Liver (tissue), 9 donors: Measurements from ENCODE around the gene KCNMB2. TPM values are rescaled to one million over a fixed set of nuclear protein-coding genes. Genes with fewer than 3 reads are reported as not detected.

Experiments
- DNase-seq: peaks from one replicate; pipeline ENCODE4 v3.0.0-alpha.2; 2017; ENCODE audit warnings: low spot score
- H3K27ac ChIP-seq, 2 donors: one replicate each; pipeline ENCODE4 v1.7.0; 2013; ENCODE audit warnings: inconsistent platforms in 2 of 2, low read length in 2 of 2, control low read depth in 1 of 2, low read depth in 1 of 2, mild to moderate bottlenecking in 1 of 2
- H3K27me3 ChIP-seq, 4 donors: one replicate each; pipeline versions ENCODE4 v1.6.1 to v1.7.0; 2013; ENCODE audit warnings: low read length in 3 of 4, inconsistent platforms in 1 of 4, mild to moderate bottlenecking in 1 of 4, moderate library complexity in 1 of 4; ENCODE audit not compliant: control insufficient read depth in 4 of 4, insufficient read depth in 4 of 4
- H3K36me3 ChIP-seq, 4 donors: one replicate each; pipeline versions ENCODE4 v1.6.1 to v1.7.0; 2013; ENCODE audit warnings: low read length in 3 of 4, mild to moderate bottlenecking in 3 of 4, low read depth in 1 of 4, moderate library complexity in 1 of 4; ENCODE audit not compliant: control insufficient read depth in 4 of 4, insufficient read depth in 3 of 4
- H3K4me1 ChIP-seq, 4 donors: one replicate each; pipeline versions ENCODE4 v1.6.1 to v1.7.0; 2013; ENCODE audit warnings: low read length in 3 of 4, mild to moderate bottlenecking in 3 of 4, moderate library complexity in 1 of 4; ENCODE audit not compliant: control insufficient read depth in 4 of 4, insufficient read depth in 4 of 4
- H3K4me3 ChIP-seq, 3 donors: one replicate each; pipeline versions ENCODE4 v1.6.1 to v1.7.0; 2013; ENCODE audit warnings: low read length in 3 of 3, control low read depth in 1 of 3, low read depth in 1 of 3, mild to moderate bottlenecking in 1 of 3
- H3K9ac ChIP-seq, 2 donors: one replicate each; pipeline ENCODE4 v1.7.0; 2013; ENCODE audit warnings: low read length in 2 of 2, mild to moderate bottlenecking in 2 of 2, moderate library complexity in 2 of 2, control low read depth in 1 of 2, low read depth in 1 of 2
- H3K9me3 ChIP-seq, 4 donors: one replicate each; pipeline versions ENCODE4 v1.6.1 to v1.7.0; 2013; ENCODE audit warnings: low read length in 3 of 4; ENCODE audit not compliant: control insufficient read depth in 4 of 4
- ATF3 ChIP-seq: IDR thresholded peaks from 2 replicates; pipeline ENCODE4 v1.6.1; 2016; ENCODE audit warnings: antibody characterized with exemption
- EGR1 ChIP-seq, 2 donors: IDR thresholded peaks; 2 replicates each; pipeline ENCODE4 v1.6.1; 2016 to 2018; ENCODE audit warnings: antibody characterized with exemption in 2 of 2, low read depth in 2 of 2
- FOXA1 ChIP-seq: IDR thresholded peaks from 2 replicates; pipeline ENCODE4 v1.6.1; 2016; ENCODE audit warnings: antibody characterized with exemption
- FOXA2 ChIP-seq: IDR thresholded peaks from 2 replicates; pipeline ENCODE4 v1.6.1; 2016; ENCODE audit warnings: antibody characterized with exemption
- GABPA ChIP-seq, 2 donors: IDR thresholded peaks in 1 of 2; conservative IDR thresholded peaks in 1 of 2; 2 replicates each; pipeline ENCODE4 v1.6.1; 2016; ENCODE audit warnings: antibody characterized with exemption in 2 of 2, mild to moderate bottlenecking in 1 of 2, moderate library complexity in 1 of 2
- HNF4A ChIP-seq, 2 donors: conservative IDR thresholded peaks; 2 replicates each; pipeline ENCODE4 v1.6.1; 2016; ENCODE audit warnings: antibody characterized with exemption in 2 of 2, mild to moderate bottlenecking in 2 of 2
- HNF4G ChIP-seq: IDR thresholded peaks from 2 replicates; pipeline ENCODE4 v1.6.1; 2016; ENCODE audit warnings: antibody characterized with exemption
- JUND ChIP-seq, 2 donors: IDR thresholded peaks; 2 replicates each; pipeline ENCODE4 v1.6.1; 2016; ENCODE audit warnings: antibody characterized with exemption in 2 of 2
- NR2F2 ChIP-seq: IDR thresholded peaks from 2 replicates; pipeline ENCODE4 v1.6.1; 2016; ENCODE audit warnings: antibody characterized with exemption
- RAD21 ChIP-seq, 2 donors: IDR thresholded peaks; 2 replicates each; pipeline ENCODE4 v1.6.1; 2016; ENCODE audit warnings: antibody characterized with exemption in 2 of 2, mild to moderate bottlenecking in 2 of 2
- RXRA ChIP-seq, 2 donors: IDR thresholded peaks; 2 replicates each; pipeline ENCODE4 v1.6.1; 2017 to 2018; ENCODE audit warnings: antibody characterized with exemption in 2 of 2, mild to moderate bottlenecking in 1 of 2
- SP1 ChIP-seq: IDR thresholded peaks from 2 replicates; pipeline ENCODE4 v1.6.1; 2018; ENCODE audit warnings: antibody characterized with exemption, mild to moderate bottlenecking
- TAF1 ChIP-seq: conservative IDR thresholded peaks from 2 replicates; pipeline ENCODE4 v1.6.1; 2016; ENCODE audit warnings: antibody characterized with exemption, mild to moderate bottlenecking
- YY1 ChIP-seq: IDR thresholded peaks from 2 replicates; pipeline ENCODE4 v1.6.1; 2016; ENCODE audit warnings: antibody characterized with exemption, mild to moderate bottlenecking
- WGBS: extraction: QIAGEN DNeasy Blood & Tissue Kit; methylation state at CpG from one replicate; pipeline ENCODE4 v1.1.7; 2013; 5-methylcytosine and 5-hydroxymethylcytosine counted together
- polyA plus RNA-seq, 2 donors: library from polyadenylated mRNA; stranded (reverse) in 1 of 2; unstranded in 1 of 2; fragments of 200-250 nt in 1 of 2; fragments of >200 nt in 1 of 2; fragmentation: Nextera tagmentation in 1 of 2; extraction: Ambion mirVana in 1 of 2; gene quantifications; one replicate each; pipeline versions ENCODE4 v1.2.1 to v1.2.3, GENCODE V29; 2013 to 2015
- total RNA-seq, 2 donors: library from RNA; depleted of rRNA; stranded (reverse); fragments of >200 nt; gene quantifications; one replicate each; pipeline ENCODE4 v1.2.3, GENCODE V29; 2014
- TF ChIP-seq, protein P1 (sequence below): IDR thresholded peaks from 2 replicates; pipeline ENCODE4 v1.6.1; 2016; ENCODE audit warnings: antibody characterized with exemption
- TF ChIP-seq, protein P2 (sequence below): IDR thresholded peaks from 2 replicates; pipeline ENCODE4 v1.6.1; 2016; ENCODE audit warnings: antibody characterized with exemption, mild to moderate bottlenecking
- TF ChIP-seq, protein P3 (sequence below): IDR thresholded peaks from 2 replicates; pipeline ENCODE4 v1.6.1; 2016; ENCODE audit warnings: antibody characterized with exemption
- TF ChIP-seq, protein P4 (sequence below): fragments of 150-350 bp; IDR thresholded peaks from 2 replicates; pipeline ENCODE4 v1.5.1; 2017; ENCODE audit warnings: improper control_type of control experiment, low read depth, low read length; ENCODE audit not compliant: missing input control
- donor health status: healthy.
- donor health status: healthy.
- donor health status: healthy.
- donor health status: healthy.
- donor health status: healthy.

Gene KCNMB2
- total and polyA plus RNA-seq, 4 donors, result 0.08 to 0.33 (median 0.16) TPM; not detected in 1

GRCh38 chr3:178603735-178604134 is 67.5 kb downstream of the KCNMB2 start:
- Histone ChIP-seq H3K4me3 (no peak overlapping the region), H3K27ac (no peak overlapping the region), H3K9me3 (no peaks in the 10 kb centered on the region), H3K36me3 (no peaks in the 10 kb centered on the region), H3K27me3 (no peaks in the 10 kb centered on the region), H3K9ac (no peak overlapping the region), H3K4me1 (no peaks in the 10 kb centered on the region)
- no peak for DNase-seq
- TF ChIP-seq YY1 (no peak), JUND (IDR thresholded peaks at IDR 0.05) (no peak), RXRA (IDR thresholded peaks at IDR 0.05) (no peak), HNF4A (conservative IDR thresholded peaks at IDR 0.05) (no peak), FOXA2 (no peak), FOXA1 (no peak), SP1 (no peak), ATF3 (no peak), HNF4G (no peak)
- TF ChIP-seq, protein P1, sequence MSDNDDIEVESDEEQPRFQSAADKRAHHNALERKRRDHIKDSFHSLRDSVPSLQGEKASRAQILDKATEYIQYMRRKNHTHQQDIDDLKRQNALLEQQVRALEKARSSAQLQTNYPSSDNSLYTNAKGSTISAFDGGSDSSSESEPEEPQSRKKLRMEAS, result no peak
- TF ChIP-seq, protein P2, sequence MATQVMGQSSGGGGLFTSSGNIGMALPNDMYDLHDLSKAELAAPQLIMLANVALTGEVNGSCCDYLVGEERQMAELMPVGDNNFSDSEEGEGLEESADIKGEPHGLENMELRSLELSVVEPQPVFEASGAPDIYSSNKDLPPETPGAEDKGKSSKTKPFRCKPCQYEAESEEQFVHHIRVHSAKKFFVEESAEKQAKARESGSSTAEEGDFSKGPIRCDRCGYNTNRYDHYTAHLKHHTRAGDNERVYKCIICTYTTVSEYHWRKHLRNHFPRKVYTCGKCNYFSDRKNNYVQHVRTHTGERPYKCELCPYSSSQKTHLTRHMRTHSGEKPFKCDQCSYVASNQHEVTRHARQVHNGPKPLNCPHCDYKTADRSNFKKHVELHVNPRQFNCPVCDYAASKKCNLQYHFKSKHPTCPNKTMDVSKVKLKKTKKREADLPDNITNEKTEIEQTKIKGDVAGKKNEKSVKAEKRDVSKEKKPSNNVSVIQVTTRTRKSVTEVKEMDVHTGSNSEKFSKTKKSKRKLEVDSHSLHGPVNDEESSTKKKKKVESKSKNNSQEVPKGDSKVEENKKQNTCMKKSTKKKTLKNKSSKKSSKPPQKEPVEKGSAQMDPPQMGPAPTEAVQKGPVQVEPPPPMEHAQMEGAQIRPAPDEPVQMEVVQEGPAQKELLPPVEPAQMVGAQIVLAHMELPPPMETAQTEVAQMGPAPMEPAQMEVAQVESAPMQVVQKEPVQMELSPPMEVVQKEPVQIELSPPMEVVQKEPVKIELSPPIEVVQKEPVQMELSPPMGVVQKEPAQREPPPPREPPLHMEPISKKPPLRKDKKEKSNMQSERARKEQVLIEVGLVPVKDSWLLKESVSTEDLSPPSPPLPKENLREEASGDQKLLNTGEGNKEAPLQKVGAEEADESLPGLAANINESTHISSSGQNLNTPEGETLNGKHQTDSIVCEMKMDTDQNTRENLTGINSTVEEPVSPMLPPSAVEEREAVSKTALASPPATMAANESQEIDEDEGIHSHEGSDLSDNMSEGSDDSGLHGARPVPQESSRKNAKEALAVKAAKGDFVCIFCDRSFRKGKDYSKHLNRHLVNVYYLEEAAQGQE, result no peak
- TF ChIP-seq, protein P3, sequence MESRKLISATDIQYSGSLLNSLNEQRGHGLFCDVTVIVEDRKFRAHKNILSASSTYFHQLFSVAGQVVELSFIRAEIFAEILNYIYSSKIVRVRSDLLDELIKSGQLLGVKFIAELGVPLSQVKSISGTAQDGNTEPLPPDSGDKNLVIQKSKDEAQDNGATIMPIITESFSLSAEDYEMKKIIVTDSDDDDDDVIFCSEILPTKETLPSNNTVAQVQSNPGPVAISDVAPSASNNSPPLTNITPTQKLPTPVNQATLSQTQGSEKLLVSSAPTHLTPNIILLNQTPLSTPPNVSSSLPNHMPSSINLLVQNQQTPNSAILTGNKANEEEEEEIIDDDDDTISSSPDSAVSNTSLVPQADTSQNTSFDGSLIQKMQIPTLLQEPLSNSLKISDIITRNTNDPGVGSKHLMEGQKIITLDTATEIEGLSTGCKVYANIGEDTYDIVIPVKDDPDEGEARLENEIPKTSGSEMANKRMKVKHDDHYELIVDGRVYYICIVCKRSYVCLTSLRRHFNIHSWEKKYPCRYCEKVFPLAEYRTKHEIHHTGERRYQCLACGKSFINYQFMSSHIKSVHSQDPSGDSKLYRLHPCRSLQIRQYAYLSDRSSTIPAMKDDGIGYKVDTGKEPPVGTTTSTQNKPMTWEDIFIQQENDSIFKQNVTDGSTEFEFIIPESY, result no peak
- WGBS, result 28% methylated on average over 1 of the region's 1 CpG

DNA sequence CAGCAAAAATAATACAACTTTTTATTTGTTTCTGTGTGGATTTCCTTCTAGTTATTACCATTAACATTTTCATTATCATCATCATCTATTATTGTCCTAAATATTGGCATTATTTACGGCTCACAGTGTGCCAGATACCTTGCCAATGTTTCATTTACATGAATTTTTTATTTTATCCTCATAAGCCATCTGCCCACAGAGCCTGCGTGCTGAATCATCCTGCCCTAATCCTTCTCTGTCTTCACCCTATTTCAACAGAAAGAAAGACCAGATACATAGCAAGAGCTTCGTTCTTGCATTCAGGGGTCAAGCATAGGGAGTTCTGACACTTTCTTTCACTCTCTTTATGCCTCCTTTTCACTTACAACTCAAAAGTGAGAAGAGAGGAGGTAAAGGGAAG is 82.0 kb downstream of the KCNMB2 start:
- H3K36me3 ChIP-seq, result no peaks in the 10 kb centered on the region
- H3K27ac ChIP-seq, result no peak overlapping the region
- H3K4me3 ChIP-seq, result no peak overlapping the region
- 48% methylated on average over 3 of the region's 3 CpGs for WGBS
- H3K4me1 ChIP-seq, result no peaks in the 10 kb centered on the region
- H3K9me3 ChIP-seq, result peaks cover 0 to 2% (median under 1%) of the 10 kb centered on the region in 4 donors
- TF ChIP-seq, protein P2, result no peak
- TF ChIP-seq RAD21 (IDR thresholded peaks at IDR 0.05) (no peak), GABPA (IDR thresholded peaks at IDR 0.05 in 1 of 2, conservative IDR thresholded peaks at IDR 0.05 in 1 of 2) (no peak), HNF4A (conservative IDR thresholded peaks at IDR 0.05) (no peak), YY1 (no peak), NR2F2 (no peak), ATF3 (no peak), TAF1 (no peak), EGR1 (IDR thresholded peaks at IDR 0.05; ENCODE audit: low read depth in 2 of 2) (no peak)
- TF ChIP-seq, protein P4, sequence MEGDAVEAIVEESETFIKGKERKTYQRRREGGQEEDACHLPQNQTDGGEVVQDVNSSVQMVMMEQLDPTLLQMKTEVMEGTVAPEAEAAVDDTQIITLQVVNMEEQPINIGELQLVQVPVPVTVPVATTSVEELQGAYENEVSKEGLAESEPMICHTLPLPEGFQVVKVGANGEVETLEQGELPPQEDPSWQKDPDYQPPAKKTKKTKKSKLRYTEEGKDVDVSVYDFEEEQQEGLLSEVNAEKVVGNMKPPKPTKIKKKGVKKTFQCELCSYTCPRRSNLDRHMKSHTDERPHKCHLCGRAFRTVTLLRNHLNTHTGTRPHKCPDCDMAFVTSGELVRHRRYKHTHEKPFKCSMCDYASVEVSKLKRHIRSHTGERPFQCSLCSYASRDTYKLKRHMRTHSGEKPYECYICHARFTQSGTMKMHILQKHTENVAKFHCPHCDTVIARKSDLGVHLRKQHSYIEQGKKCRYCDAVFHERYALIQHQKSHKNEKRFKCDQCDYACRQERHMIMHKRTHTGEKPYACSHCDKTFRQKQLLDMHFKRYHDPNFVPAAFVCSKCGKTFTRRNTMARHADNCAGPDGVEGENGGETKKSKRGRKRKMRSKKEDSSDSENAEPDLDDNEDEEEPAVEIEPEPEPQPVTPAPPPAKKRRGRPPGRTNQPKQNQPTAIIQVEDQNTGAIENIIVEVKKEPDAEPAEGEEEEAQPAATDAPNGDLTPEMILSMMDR, result no peak
- no peak for DNase-seq
- no peak overlapping the region for H3K9ac ChIP-seq
- no peaks in the 10 kb centered on the region for H3K27me3 ChIP-seq
